HG02571 (cell line): ENCODE measurements around the gene YIPF4.
A peak's percentile ranks its signal among the peaks of the same experiment; 100 is the strongest.
"Not testable (repeated sequence)": the region's sequence is repeated elsewhere in the genome, so short reads cannot be mapped to it uniquely, and the experiment has no call there.

ENCODE experiments used
- ATAC-seq: cut with Tn5 transposase; IDR thresholded peaks from one replicate; pipeline ENCODE4 v1.9.1; 2021; ENCODE audit warnings: mild to moderate bottlenecking, moderate library complexity; ENCODE audit not compliant: unreplicated experiment

Gene YIPF4

GRCh38 chr2:32284321-32284720, 6.6 kb downstream of the YIPF4 start:
- ATAC-seq: no peak

GRCh38 chr2:32289165-32289999, 11.7 kb downstream of the YIPF4 start:
- no peak for ATAC-seq

- no peak for ATAC-seq
Observed at GRCh38 chr2:32290000-32290339, 12.3 kb downstream of the YIPF4 start.

DNA sequence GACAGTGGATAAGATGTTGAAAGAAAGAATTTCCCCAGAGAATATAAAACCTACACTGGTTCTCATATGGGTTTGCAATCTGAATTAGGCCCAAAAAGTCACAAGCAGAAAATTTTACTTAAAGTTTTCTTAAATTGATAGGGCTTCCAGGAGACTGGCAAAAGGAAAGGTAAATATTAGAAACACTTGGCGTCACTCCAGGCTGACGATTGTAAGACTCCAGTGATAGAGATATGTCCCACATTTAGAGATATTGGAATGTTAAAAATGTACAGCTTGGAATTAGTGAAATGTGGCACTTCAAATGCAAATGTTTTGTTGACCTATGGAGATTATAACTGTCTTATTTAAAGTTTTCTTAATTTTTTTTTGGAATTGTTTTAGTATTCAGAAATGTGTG, 14.0 kb downstream of the YIPF4 start:
- no peak for ATAC-seq

GRCh38 chr2:32293493-32293892, 15.8 kb downstream of the YIPF4 start:
- not testable (repeated sequence) for ATAC-seq

DNA sequence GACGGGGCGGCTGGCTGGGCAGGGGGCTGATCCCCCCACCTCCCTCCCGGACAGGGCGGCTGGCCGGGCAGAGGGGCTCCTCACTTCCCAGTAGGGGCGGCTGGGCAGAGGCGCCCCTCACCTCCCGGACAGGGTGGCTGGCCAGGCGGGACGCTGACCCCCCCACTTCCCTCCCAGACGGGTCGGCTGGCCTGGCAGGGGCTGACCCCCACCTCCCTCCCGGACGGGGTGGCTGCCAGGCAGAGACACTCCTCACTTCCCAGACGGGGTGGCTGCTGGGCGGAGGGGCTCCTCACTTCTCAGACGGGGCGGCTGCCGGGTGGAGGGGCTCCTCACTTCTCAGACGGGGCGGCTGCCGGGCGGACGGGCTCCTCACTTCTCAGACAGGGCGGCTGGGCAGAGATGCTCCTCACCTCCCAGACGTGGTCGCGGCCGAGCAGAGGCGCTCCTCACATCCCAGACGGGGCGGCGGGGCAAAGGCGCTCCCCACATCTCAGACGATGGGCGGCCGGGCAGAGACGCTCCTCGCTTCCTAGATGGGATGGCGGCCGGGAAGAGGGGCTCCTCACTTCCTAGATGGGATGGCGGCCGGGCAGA, 16.4 kb downstream of the YIPF4 start:
- ATAC-seq: not testable (repeated sequence)

DNA sequence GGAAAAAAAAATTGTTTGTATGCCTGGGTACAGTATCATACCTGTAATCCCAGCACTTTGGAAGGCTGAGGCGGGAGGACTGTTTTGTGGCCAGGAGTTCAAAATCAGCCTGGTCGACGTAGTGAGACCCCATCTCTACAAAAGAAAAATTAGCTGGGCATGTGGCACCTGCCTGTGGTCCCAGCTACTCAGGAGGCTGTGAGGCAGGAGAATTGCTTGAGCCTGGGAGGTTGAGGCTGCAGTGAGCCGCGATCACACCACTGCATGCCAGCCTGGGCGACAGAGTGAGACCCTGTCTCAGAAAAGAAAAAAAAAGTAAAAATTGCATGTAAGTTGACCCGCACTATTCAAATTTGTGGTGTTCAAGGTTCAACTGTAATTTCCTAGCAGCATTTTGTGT, 32.9 kb downstream of the YIPF4 start:
- no peak for ATAC-seq

GRCh38 chr2:32314886-32315285, 37.2 kb downstream of the YIPF4 start:
- no peak for ATAC-seq

GRCh38 chr2:32328679-32329078, 51.0 kb downstream of the YIPF4 start:
- ATAC-seq: not testable (repeated sequence)

DNA sequence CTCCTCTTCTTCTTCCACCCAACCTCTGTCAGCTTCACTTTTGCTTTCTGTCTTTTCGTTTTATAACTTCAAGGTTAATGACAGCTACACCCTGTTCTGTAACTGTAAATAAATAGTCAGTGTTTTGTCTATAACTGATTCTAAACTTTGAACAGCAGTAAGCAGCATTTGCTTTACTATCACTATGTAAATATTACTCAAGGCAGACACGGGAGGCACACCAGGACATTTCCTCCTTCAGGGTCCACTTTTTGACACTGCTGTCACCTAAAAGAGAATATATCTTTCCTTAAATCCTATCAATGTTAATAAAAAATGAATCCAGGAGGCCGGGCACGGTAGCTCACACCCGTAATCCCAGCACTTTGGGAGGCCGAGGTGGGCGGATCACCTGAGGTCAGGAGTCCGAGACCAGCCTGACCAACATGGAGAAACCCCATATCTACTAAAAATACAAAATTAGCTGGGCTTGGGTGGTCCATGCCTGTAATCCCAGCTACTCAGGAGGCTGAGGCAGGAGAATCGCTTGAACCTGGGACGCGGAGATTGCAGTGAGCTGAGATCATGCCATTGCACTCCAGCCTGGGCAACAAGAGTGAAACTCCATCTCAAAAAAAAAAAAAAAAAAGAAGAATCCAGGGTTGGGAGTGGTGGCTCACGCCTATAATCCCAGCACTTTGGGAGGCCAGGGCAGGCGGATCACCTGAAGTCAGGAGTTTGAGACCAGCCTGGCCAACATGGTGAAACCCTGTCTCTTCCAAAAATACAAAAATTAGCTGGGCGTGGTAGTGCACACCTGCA, 51.7 kb downstream of the YIPF4 start:
- not testable (repeated sequence) for ATAC-seq

DNA sequence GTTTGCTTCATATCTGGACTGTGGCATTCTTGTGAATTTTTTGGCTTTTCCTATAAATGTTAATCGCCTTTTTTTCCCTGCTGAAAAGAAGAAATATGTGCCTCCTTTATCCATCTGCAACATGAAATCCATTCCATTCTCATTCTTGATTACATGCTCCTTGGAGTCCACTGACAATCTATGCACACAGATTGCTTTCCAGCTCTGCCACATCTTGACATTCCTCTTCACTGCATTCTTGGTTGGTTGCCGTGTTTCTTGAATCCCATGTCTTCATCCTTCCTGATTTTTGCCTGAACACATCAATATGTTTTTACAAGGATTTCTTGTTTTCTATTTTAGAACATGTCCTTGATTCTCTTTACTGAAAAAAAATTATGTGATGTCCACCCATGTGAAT, 52.4 kb downstream of the YIPF4 start:
- ATAC-seq: no peak

- no peak for ATAC-seq
Observed at GRCh38 chr2:32342801-32343200, 65.1 kb downstream of the YIPF4 start.

GRCh38 chr2:32350797-32351196, 73.1 kb downstream of the YIPF4 start:
- not testable (repeated sequence) for ATAC-seq

- no peak for ATAC-seq
Observed at GRCh38 chr2:32355976-32356680, 78.4 kb downstream of the YIPF4 start.

DNA sequence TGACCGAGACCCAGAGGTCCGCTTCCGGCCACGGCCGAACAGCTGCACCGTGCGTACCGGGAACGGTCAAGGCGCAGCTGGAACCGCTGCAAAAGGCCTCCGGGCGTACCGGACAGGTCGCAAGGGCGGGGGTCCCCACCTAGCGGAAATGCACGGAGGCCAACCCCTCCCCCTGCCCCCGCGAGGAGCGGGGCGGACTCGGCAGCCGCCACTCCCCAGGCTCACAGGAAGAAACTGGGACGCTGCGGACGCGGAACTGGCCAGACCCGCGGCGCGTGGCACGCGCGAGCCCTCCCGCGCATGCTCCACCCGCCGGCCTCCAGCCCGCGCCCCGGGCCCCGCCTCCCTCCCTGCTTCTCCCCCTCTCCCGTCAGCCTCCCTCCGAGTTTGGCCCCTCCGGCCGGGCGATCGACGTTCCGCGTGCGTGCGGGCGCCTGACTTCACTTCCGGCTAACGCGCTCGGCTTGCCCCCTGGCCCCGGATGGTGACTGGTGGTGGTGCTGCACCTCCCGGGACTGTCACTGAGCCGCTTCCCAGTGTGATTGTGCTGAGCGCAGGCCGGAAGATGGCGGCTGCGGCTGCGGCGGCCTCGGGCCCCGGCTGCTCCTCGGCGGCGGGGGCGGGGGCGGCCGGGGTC, 79.1 kb downstream of the YIPF4 start, which contains the start of gene BIRC6:
BIRC6 (plus strand) TSS at position 343 of the 637 bp plus-strand sequence; CDS start at position 482, 139 bp downstream.
- peak; percentile 87 for ATAC-seq

DNA sequence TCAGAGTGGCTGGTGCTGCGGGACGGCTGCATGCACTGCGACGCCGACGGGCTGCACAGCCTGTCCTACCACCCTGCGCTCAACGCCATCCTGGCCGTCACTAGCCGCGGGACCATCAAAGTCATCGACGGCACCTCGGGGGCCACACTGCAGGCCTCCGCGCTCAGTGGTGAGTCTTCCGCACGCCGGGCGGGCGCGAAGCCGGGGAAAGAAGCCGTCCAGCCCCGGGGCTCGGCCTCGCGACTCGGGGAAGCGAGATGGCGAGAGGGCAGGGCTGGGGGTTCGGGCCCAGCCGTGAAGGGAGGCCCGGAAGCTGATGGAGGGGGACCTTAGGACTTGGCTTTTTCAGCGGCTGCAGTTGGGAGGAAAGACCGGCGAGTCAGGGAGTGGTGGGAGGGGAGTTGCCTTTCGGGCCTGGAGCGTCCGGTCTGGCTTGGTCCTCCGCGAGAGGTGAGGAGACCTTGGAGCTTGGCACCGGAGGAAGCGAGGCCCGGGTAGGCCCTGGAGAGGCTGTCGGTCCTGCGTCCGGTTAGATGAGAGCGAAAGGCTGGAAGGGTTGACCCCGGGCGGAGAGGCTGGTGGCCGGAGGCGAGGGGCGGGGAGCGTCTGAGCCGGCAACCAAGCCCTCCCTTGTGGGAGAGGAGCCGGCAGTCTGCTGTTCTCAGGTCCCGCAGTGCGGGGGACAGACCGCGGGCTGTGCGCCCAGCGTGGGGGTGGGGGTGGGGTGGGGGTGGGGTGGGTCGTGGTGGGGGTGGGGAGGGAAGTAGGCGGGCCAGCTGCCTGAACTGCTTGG, 79.8 kb downstream of the YIPF4 start:
- peak; percentile 7 for ATAC-seq

DNA sequence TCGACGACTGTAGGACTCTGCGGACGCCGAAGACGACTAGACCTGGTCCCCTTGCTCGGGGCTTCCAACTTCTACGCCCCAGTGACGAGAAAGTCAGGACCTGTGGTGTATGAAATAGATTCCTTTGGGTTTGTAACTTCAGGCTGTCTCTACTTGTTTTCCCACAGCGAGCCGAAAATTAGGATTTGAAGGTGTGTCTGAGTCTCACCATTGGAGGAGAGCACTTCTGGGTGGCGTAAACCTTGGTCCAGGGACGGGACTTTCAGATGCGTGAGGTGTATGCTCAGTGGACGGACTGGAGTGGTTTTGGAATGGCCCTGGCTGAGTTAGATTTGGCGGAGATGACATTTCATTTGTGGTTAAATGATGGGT, 80.4 kb downstream of the YIPF4 start:
- no peak for ATAC-seq

- ATAC-seq: no peak
Observed at GRCh38 chr2:32360416-32360815, 82.7 kb downstream of the YIPF4 start.

GRCh38 chr2:32362997-32363396, 85.3 kb downstream of the YIPF4 start:
- ATAC-seq: not testable (repeated sequence)

GRCh38 chr2:32363597-32363996, 85.9 kb downstream of the YIPF4 start:
- no peak for ATAC-seq
